Activated CD4-positive, alpha-beta T cell treated with anti-CD3 and anti-CD28 coated beads for 1 hour (primary cell): ENCODE data around the gene MRPS23.
"Not testable (repeated sequence)": the region's sequence is repeated elsewhere in the genome, so short reads cannot be mapped to it uniquely, and the experiment has no call there.

Experiments used
- DNase-seq: peaks from one replicate; pipeline ENCODE4 v3.0.0-alpha.2; 2020

Gene MRPS23

DNA sequence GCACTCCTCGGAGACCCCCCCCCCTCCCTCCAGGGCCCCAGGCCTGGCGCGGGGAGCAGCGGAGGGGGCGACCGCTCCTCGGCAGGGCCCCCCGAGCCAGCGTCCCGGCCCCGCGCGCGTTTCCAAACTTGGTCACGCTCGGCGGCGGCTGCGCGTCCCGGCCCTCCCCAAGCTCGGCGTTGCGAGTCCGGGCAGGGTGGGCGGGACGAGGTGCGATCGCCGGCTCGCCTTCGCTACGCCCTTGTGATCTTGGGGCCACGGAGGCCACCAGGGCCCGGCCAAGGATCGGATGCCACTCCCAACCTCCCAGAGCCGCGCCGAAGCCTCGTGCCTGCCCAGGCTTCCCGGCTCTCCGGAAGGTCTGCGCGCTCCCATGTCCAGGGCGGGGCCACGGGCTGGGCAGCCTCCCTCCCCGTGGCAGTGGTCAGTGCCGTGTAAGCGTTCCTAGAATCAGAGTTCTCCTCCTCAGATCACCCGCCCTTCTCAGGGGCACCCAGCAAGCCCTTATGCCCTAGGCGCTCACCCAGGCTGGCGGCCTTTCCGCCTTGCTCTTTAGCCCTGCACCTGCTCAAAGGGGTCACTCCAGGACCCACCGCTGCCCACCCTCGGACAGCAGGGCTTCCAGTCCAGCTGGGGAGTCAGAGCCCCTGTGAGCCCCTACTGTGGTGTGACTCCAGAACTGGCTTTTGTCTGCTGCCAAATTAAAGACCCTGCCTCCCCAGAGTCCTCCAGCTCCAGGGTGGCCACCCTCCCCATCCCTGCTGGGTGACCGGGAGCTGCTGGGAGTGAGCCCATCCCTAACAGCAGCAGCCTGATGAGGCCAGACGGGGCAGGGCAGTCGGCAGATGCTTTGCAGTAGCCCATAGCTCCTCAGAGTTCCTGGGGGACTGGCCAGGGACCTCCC is 12.2 kb upstream of the MRPS23 start:
- DNase-seq: no peak

DNA sequence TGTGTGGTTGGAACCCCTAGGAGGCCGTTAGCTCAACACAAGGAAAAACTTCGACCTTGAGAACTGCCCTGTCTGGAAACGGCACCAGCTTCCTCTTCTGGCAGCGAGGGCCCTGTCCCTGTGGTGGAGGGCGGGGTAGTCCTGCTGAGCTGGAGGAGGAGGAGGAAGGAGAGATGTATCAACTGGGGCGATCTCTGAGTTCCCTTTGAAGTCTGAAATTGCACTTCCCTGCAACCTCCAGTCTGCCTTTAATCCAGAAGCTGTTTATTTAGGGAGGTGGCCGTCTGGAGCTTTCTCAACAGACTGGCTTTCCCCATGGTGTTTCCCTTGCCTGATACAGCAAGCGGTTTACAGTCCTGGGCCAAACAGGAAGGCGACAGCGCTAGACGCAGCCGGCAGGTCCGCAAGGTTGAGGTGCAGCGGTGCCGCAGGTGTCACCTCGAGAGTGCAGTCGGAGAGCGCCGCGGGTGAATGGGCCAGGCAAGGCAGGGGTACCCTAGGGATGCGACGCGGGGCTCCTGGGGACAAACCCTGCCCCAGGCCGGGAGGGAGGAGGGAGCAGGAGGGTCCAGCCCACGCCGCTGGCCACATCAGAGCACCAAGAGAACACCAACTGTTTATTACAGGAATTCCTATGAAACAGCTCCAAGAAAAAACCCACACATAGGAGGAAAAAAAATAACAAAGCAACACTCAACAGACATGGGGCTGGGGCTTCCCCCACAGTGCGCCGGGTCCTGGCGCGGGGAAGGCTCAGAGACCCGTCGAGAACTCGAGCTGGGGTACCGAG is 11.4 kb upstream of the MRPS23 start:
- DNase-seq: no peak

GRCh38 chr17:57860414-57860999 is 10.7 kb upstream of the MRPS23 start:
- DNase-seq: no peak

GRCh38 chr17:57859601-57860413 is 10.0 kb upstream of the MRPS23 start:
- DNase-seq: no peak

DNA sequence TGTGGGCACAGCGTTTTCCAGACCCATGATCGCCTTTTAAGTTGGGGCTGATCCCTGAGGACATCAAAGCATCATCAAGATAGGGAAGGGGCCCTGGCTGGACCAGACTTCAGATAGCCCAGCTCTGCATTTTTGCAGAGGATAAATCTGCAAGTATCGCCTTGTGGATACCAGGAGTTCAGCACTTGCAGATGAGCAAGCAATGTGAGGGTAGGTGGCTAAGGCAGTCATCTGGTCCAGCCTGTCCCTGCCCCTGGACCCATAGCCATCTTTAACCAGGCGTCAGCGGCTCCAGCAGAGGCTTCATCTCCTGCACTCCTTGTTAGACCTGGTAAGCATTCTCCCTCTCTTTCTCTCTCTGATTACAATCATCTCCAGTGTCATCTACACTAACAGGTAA is 9.0 kb upstream of the MRPS23 start:
- DNase-seq: no peak

- DNase-seq: no peak
Measured at GRCh38 chr17:57856792-57857620, 7.2 kb upstream of the MRPS23 start.

GRCh38 chr17:57855391-57856035 is 5.7 kb upstream of the MRPS23 start:
- DNase-seq: no peak

DNA sequence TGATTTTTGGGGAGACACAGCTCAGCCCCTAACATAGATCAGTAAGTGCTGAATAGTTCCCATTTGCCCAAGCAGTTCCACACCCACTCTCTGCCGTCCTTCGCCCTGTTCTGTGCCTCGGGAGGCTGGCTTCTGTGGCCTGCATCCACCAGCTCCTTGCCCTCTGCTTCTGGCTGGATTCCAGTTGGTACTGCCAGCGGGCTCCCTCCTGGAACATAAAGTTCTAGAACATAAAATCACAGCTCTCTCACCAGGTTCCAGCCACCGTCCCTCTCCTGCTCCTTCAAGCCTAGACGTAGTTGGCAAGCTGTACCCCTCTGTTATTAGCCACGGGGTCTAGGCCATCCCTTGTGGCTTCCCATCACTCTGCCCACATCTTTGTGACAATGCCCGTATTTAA is 3.9 kb upstream of the MRPS23 start:
- DNase-seq: no peak

DNA sequence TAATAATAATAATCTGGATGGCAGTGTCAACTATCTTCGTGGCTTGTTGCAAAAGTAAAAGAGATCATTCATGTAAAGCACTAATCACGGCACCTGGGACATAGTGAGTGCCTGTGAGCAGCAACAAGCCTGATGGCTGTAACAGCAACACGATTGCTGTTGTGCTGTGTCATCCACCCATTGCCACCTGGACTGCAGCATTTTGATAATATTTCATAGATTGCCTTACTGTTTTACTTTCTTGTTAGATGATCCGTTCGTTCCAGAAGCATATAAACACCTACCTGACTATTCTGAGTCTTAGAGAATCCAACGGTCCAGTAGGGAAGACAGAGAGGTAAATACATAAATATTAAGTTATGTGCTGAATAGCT is 3.1 kb upstream of the MRPS23 start:
- no peak for DNase-seq

- DNase-seq: no peak
Measured at GRCh38 chr17:57852092-57852954, 2.5 kb upstream of the MRPS23 start.

DNA sequence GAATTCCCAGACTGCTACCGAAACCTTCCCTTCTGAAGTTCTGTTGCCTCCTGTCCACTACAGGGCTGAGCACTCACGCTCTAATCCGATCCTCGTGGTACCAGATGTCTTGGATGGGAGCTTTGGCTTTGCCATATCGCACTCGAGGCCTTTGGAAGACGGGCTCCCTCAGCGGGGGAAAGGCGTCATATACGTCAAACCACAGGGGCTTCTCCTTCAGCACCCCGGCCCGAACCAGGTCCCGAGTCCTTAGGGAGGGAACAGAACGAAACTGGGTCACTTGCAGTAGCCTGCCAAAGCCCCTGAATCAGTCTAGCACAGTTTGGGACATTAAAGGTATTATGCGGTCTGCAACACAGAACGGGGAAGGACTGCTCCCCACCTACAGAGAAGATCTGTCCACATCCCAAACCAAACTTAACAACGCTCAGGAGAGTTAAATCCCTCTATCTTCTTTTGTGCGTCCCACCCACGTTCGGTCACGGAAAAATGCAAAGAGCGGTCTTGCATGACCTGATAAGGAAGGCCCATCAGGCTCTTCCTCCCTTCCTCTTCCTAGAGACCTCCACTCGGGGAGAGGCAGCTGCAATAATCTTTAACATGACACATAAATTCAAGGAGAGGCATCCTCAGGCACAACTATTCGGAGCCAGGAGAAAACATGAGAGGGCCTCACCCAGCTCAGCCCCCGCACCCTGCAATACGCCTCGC is 526 bp downstream of the MRPS23 start:
- no peak for DNase-seq

DNA sequence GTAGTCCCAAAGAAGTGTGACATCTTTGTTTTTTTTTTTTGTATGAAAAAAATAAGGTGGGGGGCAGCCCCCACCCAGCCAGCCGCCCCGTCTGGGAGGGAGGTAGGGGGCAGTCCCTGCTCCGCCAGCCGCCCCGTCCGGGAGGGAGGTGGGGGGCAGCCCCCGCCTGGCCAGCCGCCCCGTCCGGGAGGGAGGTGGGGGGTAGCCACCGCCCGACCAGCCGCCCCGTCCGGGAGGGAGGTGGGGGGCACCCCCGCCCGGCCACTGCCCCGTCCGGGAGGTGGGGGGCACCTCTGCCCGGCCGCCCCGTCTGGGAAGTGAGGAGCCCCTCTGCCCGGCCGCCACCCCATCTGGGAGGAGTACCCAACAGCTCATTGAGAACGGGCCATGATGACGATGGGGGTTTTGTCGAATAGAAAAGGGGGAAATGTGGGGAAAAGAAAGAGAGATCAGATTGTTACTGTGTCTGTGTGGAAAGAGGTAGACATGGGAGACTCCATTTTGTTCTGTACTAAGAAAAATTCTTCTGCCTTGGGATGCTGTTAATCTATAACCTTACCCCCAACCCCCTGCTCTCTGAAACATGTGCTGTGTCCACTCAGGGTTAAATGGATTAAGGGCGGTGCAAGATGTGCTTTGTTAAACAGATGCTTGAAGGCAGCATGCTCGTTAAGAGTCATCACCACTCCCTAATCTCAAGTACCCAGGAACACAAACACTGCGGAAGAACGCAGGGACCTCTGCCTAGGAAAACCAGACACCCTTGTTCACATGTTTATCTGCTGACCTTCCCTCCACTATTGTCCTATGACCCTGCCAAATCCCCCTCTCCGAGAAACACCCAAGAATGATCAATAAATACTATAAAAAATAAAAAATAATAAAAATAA is 3.5 kb downstream of the MRPS23 start:
- not testable (repeated sequence) for DNase-seq

GRCh38 chr17:57842280-57842679 is 7.6 kb downstream of the MRPS23 start:
- DNase-seq: no peak

- DNase-seq: no peak
Measured at GRCh38 chr17:57839571-57839923, 10.3 kb downstream of the MRPS23 start.

- no peak for DNase-seq
Measured at GRCh38 chr17:57838857-57839570, 10.8 kb downstream of the MRPS23 start.

GRCh38 chr17:57838453-57838852 is 11.4 kb downstream of the MRPS23 start:
- no peak for DNase-seq

DNA sequence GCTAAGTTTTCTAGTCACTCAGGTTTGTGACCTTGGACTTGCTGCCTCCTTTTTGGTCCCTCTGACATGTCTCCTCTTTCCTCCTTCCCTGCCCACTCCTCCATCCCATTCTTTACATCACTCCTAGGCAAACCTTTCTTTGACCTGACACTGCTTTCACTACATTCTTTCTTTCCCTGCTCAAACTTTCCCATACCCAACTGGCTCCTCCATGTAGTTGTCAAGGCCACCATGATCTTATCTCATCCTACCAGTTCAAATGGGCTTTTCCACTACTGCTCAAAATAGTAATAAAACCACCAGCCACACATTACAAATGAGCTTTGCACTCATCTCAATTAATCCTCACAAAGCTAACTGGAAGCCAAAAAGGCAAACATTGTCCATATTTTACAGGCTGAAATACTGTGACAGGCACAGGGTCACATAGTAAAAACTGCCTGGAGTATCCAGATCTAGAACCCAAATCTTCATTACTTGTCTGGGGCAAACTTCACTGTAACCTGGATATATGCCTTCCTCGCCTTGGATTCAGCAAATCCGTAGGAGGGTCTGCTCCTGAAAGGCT is 14.4 kb downstream of the MRPS23 start:
- DNase-seq: no peak
